DOHH2 (cell line): Measurements from ENCODE around the gene KREMEN1.

Experiments
- H3F3A ChIP-seq: fragments of 200-600 bp; sonication (generic), shearing (Covaris generic); 2 replicates; pipeline ENCODE4 v1.6.0; 2016; ENCODE audit warnings: antibody characterized with exemption, mild to moderate bottlenecking; ENCODE audit not compliant: control insufficient read depth, insufficient read depth
- H3K27ac ChIP-seq: fragments of 200-600 bp; sonication (generic); 2 replicates; pipeline ENCODE4 v1.5.1; 2014; ENCODE audit warnings: low read depth, mild to moderate bottlenecking, low read length, moderate library complexity
- H3K27me3 ChIP-seq: fragments of 200-600 bp; sonication (generic); 2 replicates; pipeline ENCODE4 v1.6.1; 2014; ENCODE audit warnings: mild to moderate bottlenecking, low read length, mixed read lengths; ENCODE audit not compliant: control insufficient read depth
- H3K36me3 ChIP-seq: fragments of 200-600 bp; sonication (generic); 2 replicates; pipeline ENCODE4 v1.6.1; 2014; ENCODE audit warnings: mild to moderate bottlenecking, low read length, moderate library complexity, mixed read lengths; ENCODE audit not compliant: control insufficient read depth
- H3K4me1 ChIP-seq: fragments of 200-600 bp; sonication (generic); 2 replicates; pipeline ENCODE4 v1.6.1; 2014; ENCODE audit warnings: mild to moderate bottlenecking, low read length, mixed read lengths; ENCODE audit not compliant: control insufficient read depth
- H3K4me2 ChIP-seq: fragments of 200-600 bp; sonication (generic); 2 replicates; pipeline ENCODE4 v1.6.0; 2014; ENCODE audit warnings: mild to moderate bottlenecking, low read length, moderate library complexity
- H3K4me3 ChIP-seq: fragments of 200-600 bp; sonication (generic); 2 replicates; pipeline ENCODE4 v1.5.1; 2014; ENCODE audit warnings: mild to moderate bottlenecking, low read length, mixed read lengths
- H3K79me2 ChIP-seq: fragments of 200-600 bp; sonication (generic); 2 replicates; pipeline ENCODE4 v1.6.1; 2014; ENCODE audit warnings: mild to moderate bottlenecking, low read length, mixed read lengths; ENCODE audit not compliant: control insufficient read depth
- H3K9me2 ChIP-seq: fragments of 200-600 bp; sonication (generic); replicated peaks from 2 replicates; pipeline ENCODE4 v1.6.1; 2014; ENCODE audit warnings: mild to moderate bottlenecking, low read length, mixed read lengths; ENCODE audit not compliant: control insufficient read depth
- H3K9me3 ChIP-seq: fragments of 200-600 bp; sonication (generic); 2 replicates; pipeline ENCODE4 v1.6.1; 2014; ENCODE audit warnings: antibody characterized with exemption, low read length, mixed read lengths; ENCODE audit not compliant: control insufficient read depth, insufficient read depth
- H4K20me1 ChIP-seq: fragments of 200-600 bp; sonication (generic); 2 replicates; pipeline ENCODE4 v1.6.0; 2014; ENCODE audit warnings: low read depth, mild to moderate bottlenecking, antibody characterized with exemption, low read length, moderate library complexity; ENCODE audit not compliant: control insufficient read depth, insufficient read depth
- CTCF ChIP-seq: fragments of 200-600 bp; sonication (generic); IDR thresholded peaks from one replicate; pipeline ENCODE4 v1.5.1; 2014; ENCODE audit warnings: antibody characterized with exemption, mild to moderate bottlenecking, low read depth, low read length; ENCODE audit not compliant: poor library complexity, severe bottlenecking
- EZH2phosphoT487 ChIP-seq: fragments of 200-600 bp; sonication (generic); IDR thresholded peaks from 2 replicates; pipeline ENCODE4 v1.6.1; 2017; ENCODE audit warnings: borderline replicate concordance, mild to moderate bottlenecking, antibody characterized with exemption, low read length, moderate library complexity, mixed read lengths

Gene KREMEN1

GRCh38 chr22:29095459-29095858 lies 22.6 kb downstream of the KREMEN1 start:
- TF ChIP-seq CTCF (no peak), EZH2phosphoT487 (no peak)
- Histone ChIP-seq H3K4me1 (no peaks in the 10 kb centered on the region), H3K27ac (no peak overlapping the region), H3K9me2 (no peaks in the 10 kb centered on the region), H3K27me3 (peaks cover 30% of the 10 kb centered on the region), H4K20me1 (no peaks in the 10 kb centered on the region), H3K4me2 (no peak overlapping the region), H3K36me3 (no peaks in the 10 kb centered on the region), H3K79me2 (no peaks in the 10 kb centered on the region), H3F3A (no peaks in the 10 kb centered on the region), H3K4me3 (no peak overlapping the region), H3K9me3 (no peaks in the 10 kb centered on the region)

GRCh38 chr22:29096736-29097669 lies 24.2 kb downstream of the KREMEN1 start:
- H3K27me3 ChIP-seq: peaks cover 28% of the 10 kb centered on the region
- no peak overlapping the region for H3K27ac ChIP-seq
- no peak overlapping the region for H3K4me2 ChIP-seq
- H3K79me2 ChIP-seq: no peaks in the 10 kb centered on the region
- H3F3A ChIP-seq: no peaks in the 10 kb centered on the region
- TF ChIP-seq CTCF (no peak), EZH2phosphoT487 (no peak)
- no peaks in the 10 kb centered on the region for H3K36me3 ChIP-seq
- H4K20me1 ChIP-seq: no peaks in the 10 kb centered on the region
- H3K9me3 ChIP-seq: no peaks in the 10 kb centered on the region
- no peaks in the 10 kb centered on the region for H3K4me1 ChIP-seq
- no peaks in the 10 kb centered on the region for H3K9me2 ChIP-seq
- no peak overlapping the region for H3K4me3 ChIP-seq

- Histone ChIP-seq H3K9me3 (no peaks in the 10 kb centered on the region), H3K4me3 (no peak overlapping the region), H3K36me3 (no peaks in the 10 kb centered on the region), H3K4me1 (no peaks in the 10 kb centered on the region), H3K9me2 (no peaks in the 10 kb centered on the region), H3K79me2 (no peaks in the 10 kb centered on the region), H3F3A (no peaks in the 10 kb centered on the region), H3K4me2 (no peak overlapping the region), H3K27ac (no peak overlapping the region), H3K27me3 (peaks cover 34% of the 10 kb centered on the region), H4K20me1 (no peaks in the 10 kb centered on the region)
- TF ChIP-seq CTCF (no peak), EZH2phosphoT487 (no peak)
Measured at GRCh38 chr22:29098296-29098695, 25.5 kb downstream of the KREMEN1 start.
